Gastrocnemius medialis (tissue), 4 donors: Measurements from ENCODE around the gene MYCN.

Experiments
- CTCF ChIP-seq, 5 experiments: fragments of 450-650 bp in 3 of 5; fragments of 200-600 bp in 2 of 5; sonication (generic) in 2 of 5; IDR thresholded peaks in 4 of 5; conservative IDR thresholded peaks in 1 of 5; 1 replicate in 4 of 5; 2 replicates in 1 of 5; pipeline ENCODE4 v1.5.1; 2016 to 2019; ENCODE audit warnings: antibody characterized with exemption in 5 of 5, mild to moderate bottlenecking in 3 of 5, moderate library complexity in 3 of 5
- POLR2A ChIP-seq, 2 donors: fragments of 450-650 bp; IDR thresholded peaks; one replicate each; pipeline ENCODE4 v1.6.1; 2017; ENCODE audit warnings: antibody characterized with exemption in 2 of 2, mild to moderate bottlenecking in 2 of 2, moderate library complexity in 2 of 2

GRCh38 chr2:15935675-15936074, 4.7 kb upstream of the MYCN start:
- no peak for TF ChIP-seq CTCF (IDR thresholded peaks at IDR 0.05 in 4 of 5, conservative IDR thresholded peaks at IDR 0.05 in 1 of 5)
- TF ChIP-seq POLR2A (IDR thresholded peaks at IDR 0.05) = no peak
